Rectal smooth muscle tissue (tissue), 1 donor: ENCODE measurements around the gene MIPEP.

ENCODE experiments used
- H3K27ac ChIP-seq: one replicate; pipeline ENCODE4 v1.7.0; 2013; ENCODE audit warnings: low read depth, low read length, inconsistent platforms
- H3K27me3 ChIP-seq: one replicate; pipeline ENCODE4 v1.7.0; 2013; ENCODE audit warnings: low read length; ENCODE audit not compliant: control insufficient read depth, insufficient read depth
- H3K36me3 ChIP-seq: one replicate; pipeline ENCODE4 v1.7.0; 2013; ENCODE audit warnings: low read length; ENCODE audit not compliant: control insufficient read depth, insufficient read depth
- H3K4me1 ChIP-seq: one replicate; pipeline ENCODE4 v1.7.0; 2013; ENCODE audit warnings: low read length; ENCODE audit not compliant: control insufficient read depth, insufficient read depth
- H3K4me3 ChIP-seq: one replicate; pipeline ENCODE4 v1.7.0; 2013; ENCODE audit warnings: low read length
- H3K9ac ChIP-seq: one replicate; pipeline ENCODE4 v1.7.0; 2013; ENCODE audit warnings: low read length

The MIPEP gene

GRCh38 chr13:23888658-23889614 lies at the start of gene MIPEP:
MIPEP (minus strand) TSS chr13:23889400; CDS start chr13:23889320, 80 bp downstream.
- peak within 1 kb of the TSS; percentile 51 for H3K9ac ChIP-seq
- H3K27ac ChIP-seq: peak within 1 kb of the TSS; percentile 79
- H3K36me3 ChIP-seq: peaks cover 3% of the 10 kb centered on the region
- peak within 1 kb of the TSS; percentile 91 for H3K4me3 ChIP-seq
- peaks cover 6% of the 10 kb centered on the region for H3K4me1 ChIP-seq
- H3K27me3 ChIP-seq: no peaks in the 10 kb centered on the region

GRCh38 chr13:23934520-23934919 lies 45.3 kb upstream of the MIPEP start:
- Histone ChIP-seq H3K9ac (no peak overlapping the region), H3K4me1 (no peaks in the 10 kb centered on the region), H3K36me3 (no peaks in the 10 kb centered on the region), H3K27ac (no peak overlapping the region), H3K27me3 (no peaks in the 10 kb centered on the region), H3K4me3 (no peak overlapping the region)

GRCh38 chr13:23928985-23929384 lies 39.8 kb upstream of the MIPEP start:
- Histone ChIP-seq H3K36me3 (no peaks in the 10 kb centered on the region), H3K4me3 (no peak overlapping the region), H3K27me3 (no peaks in the 10 kb centered on the region), H3K27ac (no peak overlapping the region), H3K4me1 (no peaks in the 10 kb centered on the region), H3K9ac (no peak overlapping the region)

GRCh38 chr13:23923031-23923430 lies 33.8 kb upstream of the MIPEP start:
- Histone ChIP-seq H3K9ac (no peak overlapping the region), H3K4me1 (no peaks in the 10 kb centered on the region), H3K27ac (no peak overlapping the region), H3K4me3 (no peak overlapping the region), H3K36me3 (no peaks in the 10 kb centered on the region), H3K27me3 (no peaks in the 10 kb centered on the region)

GRCh38 chr13:23922005-23922932 lies 33.1 kb upstream of the MIPEP start:
- Histone ChIP-seq H3K36me3 (no peaks in the 10 kb centered on the region), H3K27ac (no peak overlapping the region), H3K9ac (no peak overlapping the region), H3K4me1 (no peaks in the 10 kb centered on the region), H3K4me3 (no peak overlapping the region), H3K27me3 (no peaks in the 10 kb centered on the region)

- no peaks in the 10 kb centered on the region for H3K27me3 ChIP-seq
- no peaks in the 10 kb centered on the region for H3K4me1 ChIP-seq
- no peak overlapping the region for H3K9ac ChIP-seq
- H3K27ac ChIP-seq: no peak overlapping the region
- H3K4me3 ChIP-seq: no peak overlapping the region
- no peaks in the 10 kb centered on the region for H3K36me3 ChIP-seq
Observed at GRCh38 chr13:23921451-23921888, 32.3 kb upstream of the MIPEP start.

GRCh38 chr13:23919006-23919405 lies 29.8 kb upstream of the MIPEP start:
- H3K36me3 ChIP-seq: no peaks in the 10 kb centered on the region
- H3K9ac ChIP-seq: no peak overlapping the region
- no peaks in the 10 kb centered on the region for H3K4me1 ChIP-seq
- H3K27ac ChIP-seq: no peak overlapping the region
- H3K4me3 ChIP-seq: no peak overlapping the region
- H3K27me3 ChIP-seq: no peaks in the 10 kb centered on the region

- Histone ChIP-seq H3K4me1 (no peaks in the 10 kb centered on the region), H3K4me3 (no peak overlapping the region), H3K27me3 (no peaks in the 10 kb centered on the region), H3K9ac (no peak overlapping the region), H3K36me3 (no peaks in the 10 kb centered on the region), H3K27ac (no peak overlapping the region)
Observed at GRCh38 chr13:23918208-23918607, 29.0 kb upstream of the MIPEP start.

GRCh38 chr13:23915308-23915707 lies 26.1 kb upstream of the MIPEP start:
- no peaks in the 10 kb centered on the region for H3K36me3 ChIP-seq
- H3K9ac ChIP-seq: no peak overlapping the region
- no peaks in the 10 kb centered on the region for H3K27me3 ChIP-seq
- H3K4me3 ChIP-seq: no peak overlapping the region
- no peaks in the 10 kb centered on the region for H3K4me1 ChIP-seq
- H3K27ac ChIP-seq: no peak overlapping the region

- Histone ChIP-seq H3K36me3 (no peaks in the 10 kb centered on the region), H3K4me1 (no peaks in the 10 kb centered on the region), H3K4me3 (no peak overlapping the region), H3K27me3 (no peaks in the 10 kb centered on the region), H3K9ac (no peak overlapping the region), H3K27ac (no peak overlapping the region)
Observed at GRCh38 chr13:23912469-23912868, 23.3 kb upstream of the MIPEP start.

GRCh38 chr13:23909606-23910005 lies 20.4 kb upstream of the MIPEP start:
- no peak overlapping the region for H3K9ac ChIP-seq
- no peaks in the 10 kb centered on the region for H3K4me1 ChIP-seq
- no peak overlapping the region for H3K4me3 ChIP-seq
- H3K36me3 ChIP-seq: no peaks in the 10 kb centered on the region
- H3K27ac ChIP-seq: no peak overlapping the region
- no peaks in the 10 kb centered on the region for H3K27me3 ChIP-seq

- H3K36me3 ChIP-seq: no peaks in the 10 kb centered on the region
- H3K27me3 ChIP-seq: peaks cover 7% of the 10 kb centered on the region
- H3K27ac ChIP-seq: no peak overlapping the region
- H3K4me1 ChIP-seq: no peaks in the 10 kb centered on the region
- H3K9ac ChIP-seq: no peak overlapping the region
- H3K4me3 ChIP-seq: no peak overlapping the region
Observed at GRCh38 chr13:23905766-23906165, 16.6 kb upstream of the MIPEP start.
